GM19395 (cell line): ENCODE data around the gene GPR63.

Experiments
- ATAC-seq: cut with Tn5 transposase; IDR thresholded peaks from one replicate; pipeline ENCODE4 v1.9.1; 2021; ENCODE audit warnings: mild to moderate bottlenecking, moderate library complexity; ENCODE audit not compliant: unreplicated experiment

GPR63 gene

DNA sequence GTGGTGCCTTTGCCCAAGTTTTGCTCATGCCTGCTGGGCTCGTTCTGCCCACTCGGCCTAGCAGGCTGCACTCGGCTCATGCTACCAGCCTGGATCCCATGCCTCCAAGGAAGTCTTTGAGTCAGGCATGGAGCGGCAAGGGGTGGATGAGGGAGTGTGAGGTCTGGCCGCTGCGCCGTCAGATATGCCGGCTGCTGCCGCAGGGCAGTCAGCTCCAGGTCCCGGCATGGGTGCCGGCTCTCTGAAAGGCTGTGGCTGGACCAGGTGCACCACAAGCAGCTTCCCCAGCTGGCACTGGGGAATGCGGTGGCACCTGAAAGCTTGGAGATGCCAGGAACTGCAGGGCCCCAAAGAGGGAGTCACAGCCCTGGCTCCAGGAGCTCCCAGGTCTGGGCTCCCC, 75.5 kb downstream of the GPR63 start:
- ATAC-seq: no peak

DNA sequence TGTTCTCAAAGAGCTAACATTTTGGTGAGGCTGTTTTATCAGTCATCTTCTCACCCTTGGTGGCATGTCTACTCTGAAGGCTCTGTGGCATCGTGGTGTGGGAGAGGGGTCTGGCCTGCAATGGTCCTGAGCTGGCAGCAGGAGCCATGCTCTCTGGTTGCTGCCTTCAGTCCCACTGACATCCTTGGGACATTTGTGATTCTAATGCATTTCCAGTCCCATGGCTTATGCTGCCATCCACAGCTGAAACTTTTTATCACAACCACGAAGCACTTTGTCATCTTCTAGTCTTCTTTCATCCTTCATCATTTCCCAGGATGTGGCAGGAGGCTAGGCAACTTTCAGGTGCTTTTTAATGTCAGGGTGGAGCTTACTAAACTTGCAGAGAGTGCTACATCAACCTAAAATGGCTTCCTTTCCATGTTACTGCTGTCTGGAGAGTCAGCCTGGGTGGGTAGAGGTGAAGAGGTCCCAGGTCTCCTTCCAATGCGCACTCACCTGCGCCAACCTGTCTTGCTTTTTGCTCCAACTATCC, 77.1 kb downstream of the GPR63 start:
- ATAC-seq: no peak

DNA sequence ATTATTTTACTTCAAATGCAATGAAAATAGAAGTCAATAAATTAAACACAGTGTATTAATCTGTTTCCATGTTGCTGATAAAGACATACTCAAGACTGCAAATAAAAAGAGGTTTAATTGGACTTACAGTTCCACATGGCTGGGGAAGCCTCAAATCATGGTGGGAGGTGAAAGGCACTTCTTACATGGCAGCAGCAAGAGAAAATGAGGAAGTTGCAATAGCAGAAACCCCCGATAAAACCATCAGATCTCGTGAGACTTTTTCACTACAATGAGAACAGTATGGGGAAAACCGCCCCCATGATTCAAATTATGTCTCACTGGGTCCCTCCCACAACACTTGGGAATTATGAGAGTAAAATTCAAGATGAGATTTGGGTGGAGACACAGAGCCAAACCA, 82.2 kb downstream of the GPR63 start:
- ATAC-seq: no peak

DNA sequence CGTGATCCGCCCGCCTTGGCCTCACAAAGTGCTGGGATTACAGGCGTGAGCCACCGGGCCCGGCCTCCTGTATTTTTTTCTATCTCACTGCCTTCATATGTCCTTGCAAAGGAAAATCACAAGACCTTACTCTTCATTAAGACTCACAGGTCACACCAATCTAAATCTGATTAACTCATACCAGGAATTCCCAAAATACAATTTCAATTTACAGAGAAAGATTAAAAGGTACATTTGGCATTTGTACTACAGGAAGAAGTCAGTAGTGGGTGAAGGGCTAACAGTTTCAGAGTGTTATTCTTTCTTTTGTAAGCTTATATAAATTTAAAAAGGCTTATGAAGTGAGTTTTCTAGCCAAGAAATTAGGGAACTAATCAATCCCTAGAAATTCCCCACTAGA, 87.4 kb downstream of the GPR63 start:
- no peak for ATAC-seq
